A673 (cell line): ENCODE measurements around the gene FBLN1. TPM values are rescaled to one million over a fixed set of nuclear protein-coding genes. Genes with fewer than 3 reads are reported as not detected.

Experiments
- BruUV-seq: library from RNA; stranded (reverse); fragments of 400-500 nt; replicated peaks from 2 replicates; lab custom pipeline; 2021; lab: Mats Ljungman, UMichigan
- CTCF ChIA-PET: fragments of 300-600 bp; sonication (Branson Sonifier 250); formaldehyde crosslinking; loops from one replicate; lab custom pipeline; 2022; ENCODE audit warnings: antibody characterized with exemption; lab: Charles Lee
- POLR2A ChIA-PET: fragments of 300-600 bp; sonication (Branson Sonifier 250); formaldehyde crosslinking; loops from one replicate; lab custom pipeline; 2022; ENCODE audit warnings: antibody characterized with exemption; ENCODE audit not compliant: low non-redundant PET; lab: Charles Lee
- DNase-seq: peaks from one replicate; pipeline ENCODE4 v3.0.0-alpha.2; 2015; ENCODE audit warnings: low spot score
- H3K27ac ChIP-seq: fragments of 200-600 bp; sonication (generic); 2 replicates; pipeline ENCODE4 v1.5.1; 2016; ENCODE audit warnings: mixed run types, low read depth, mild to moderate bottlenecking, mixed read lengths, antibody characterized with exemption, low read length; ENCODE audit not compliant: poor library complexity, severe bottlenecking
- H3K27me3 ChIP-seq: fragments of 200-600 bp; sonication (generic); replicated peaks from 2 replicates; pipeline ENCODE4 v1.6.1; 2017; ENCODE audit warnings: mixed run types, low read depth, mild to moderate bottlenecking, mixed read lengths, antibody characterized with exemption, low read length; ENCODE audit not compliant: insufficient read depth, poor library complexity
- H3K36me3 ChIP-seq: fragments of 200-600 bp; sonication (generic); 2 replicates; pipeline ENCODE4 v1.6.1; 2016; ENCODE audit warnings: mixed run types, mild to moderate bottlenecking, mixed read lengths, antibody characterized with exemption, low read length; ENCODE audit not compliant: insufficient read depth, poor library complexity, severe bottlenecking
- H3K4me1 ChIP-seq: fragments of 200-600 bp; sonication (generic); 2 replicates; pipeline ENCODE4 v1.6.1; 2017; ENCODE audit warnings: mixed run types, mild to moderate bottlenecking, mixed read lengths, antibody characterized with exemption, low read length; ENCODE audit not compliant: insufficient read depth, poor library complexity, severe bottlenecking
- H3K4me3 ChIP-seq: fragments of 200-600 bp; sonication (generic); 2 replicates; pipeline ENCODE4 v1.5.1; 2016; ENCODE audit warnings: low read depth, mixed run types, mild to moderate bottlenecking, mixed read lengths, low read length; ENCODE audit not compliant: poor library complexity, severe bottlenecking
- H3K9me3 ChIP-seq: fragments of 200-600 bp; sonication (generic); 2 replicates; pipeline ENCODE4 v1.6.1; 2016; ENCODE audit warnings: mixed run types, low read depth, mild to moderate bottlenecking, mixed read lengths, antibody characterized with exemption, low read length; ENCODE audit not compliant: poor library complexity, severe bottlenecking
- CTCF ChIP-seq: fragments of 300-800, 200-600 bp; sonication (generic); conservative IDR thresholded peaks from 2 replicates; pipeline ENCODE4 v1.5.1; 2017; ENCODE audit warnings: low read depth, mild to moderate bottlenecking, antibody characterized with exemption, low read length, moderate library complexity, mixed read lengths
- EZH2 ChIP-seq: fragments of 200-600 bp; sonication (generic); IDR thresholded peaks from 2 replicates; pipeline ENCODE4 v1.6.1; 2017; ENCODE audit warnings: borderline replicate concordance, low read depth, mild to moderate bottlenecking, mixed read lengths, antibody characterized with exemption, low read length; ENCODE audit not compliant: poor library complexity, severe bottlenecking
- intact Hi-C: fragments of 100-400 bp; cut with micrococcal nuclease; formaldehyde crosslinking; loops from one replicate; pipeline ENCODE4 v1.10.0; 2022; ENCODE audit not compliant: unreplicated experiment
- total RNA-seq: library from RNA; stranded (reverse); gene quantifications from 2 replicates; pipeline ENCODE4 v1.2.3, GENCODE V29; 2021

The FBLN1 gene
- total RNA-seq, 1 experiment from 2014 or later: 96.4 TPM

- no TSS peak for BruUV-seq
Observed at GRCh38 chr22:45647532-45648225, 145.0 kb downstream of the FBLN1 start.

DNA sequence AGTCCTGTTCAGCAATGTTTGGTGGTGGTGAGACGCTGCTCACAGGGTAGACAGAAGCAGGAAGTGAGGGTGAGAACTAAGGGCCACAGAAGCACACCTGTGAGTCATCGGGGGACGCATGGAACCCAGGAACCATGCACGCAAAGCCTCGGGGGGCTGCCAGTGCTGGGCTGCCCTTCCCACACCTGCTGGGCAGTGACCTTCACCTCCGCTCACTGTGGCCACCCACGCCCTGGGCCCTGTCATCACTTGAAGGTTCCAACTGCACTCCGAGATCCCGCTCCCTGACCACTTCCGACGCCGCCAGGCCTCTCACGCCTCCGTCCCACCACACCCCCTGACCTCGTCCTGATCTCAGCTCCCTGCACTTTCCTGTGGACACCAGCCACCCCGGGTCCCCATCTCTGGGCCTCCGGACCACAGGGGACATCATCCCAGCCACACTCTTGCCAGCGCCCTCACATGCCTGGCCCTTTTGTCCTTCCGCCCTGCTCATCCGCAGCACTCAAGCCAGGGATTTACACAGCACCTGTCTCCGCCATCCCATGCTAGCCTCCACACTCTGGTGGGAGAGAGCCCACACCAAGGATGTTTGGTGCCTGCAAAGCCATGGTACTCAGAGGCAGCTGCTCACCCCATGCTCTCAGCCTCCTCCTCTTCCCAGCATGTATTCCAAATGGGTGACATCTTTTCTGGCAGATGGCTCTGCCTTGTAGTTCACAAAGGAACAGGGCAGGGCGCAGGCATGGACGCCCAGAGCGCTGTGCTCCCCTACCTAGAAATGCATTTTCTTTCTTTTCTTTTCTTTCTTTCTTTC lies 145.8 kb downstream of the FBLN1 start:
- intact Hi-C loops: loop anchor here (5.0 kb wide), 1 partner anchor 214 kb away; no protein-coding TSS in a partner anchor
- Histone ChIP-seq H3K27me3 (no peaks in the 10 kb centered on the region), H3K36me3 (no peaks in the 10 kb centered on the region), H3K27ac (no peak overlapping the region), H3K4me1 (peaks cover 3% of the 10 kb centered on the region), H3K9me3 (no peaks in the 10 kb centered on the region), H3K4me3 (no peak overlapping the region)
- TF ChIP-seq EZH2: no peak
- TF ChIP-seq CTCF: no peak
- ChIA-PET CTCF (no interaction called here), POLR2A (no interaction called here)
- no peak for DNase-seq
- no TSS peak for BruUV-seq

More at GRCh38 chr22:45647532-45648225, 145.0 kb downstream of the FBLN1 start:
- ChIA-PET POLR2A (no interaction called here), CTCF (no interaction called here)
- Histone ChIP-seq H3K4me3 (no peak overlapping the region), H3K36me3 (no peaks in the 10 kb centered on the region), H3K27ac (no peak overlapping the region), H3K27me3 (no peaks in the 10 kb centered on the region), H3K9me3 (no peaks in the 10 kb centered on the region), H3K4me1 (peaks cover 3% of the 10 kb centered on the region)
- intact Hi-C loops: loop anchor here (5.0 kb wide), 1 partner anchor 215 kb away; no protein-coding TSS in a partner anchor
- TF ChIP-seq CTCF (no peak), EZH2 (no peak)
- DNase-seq: no peak

DNA sequence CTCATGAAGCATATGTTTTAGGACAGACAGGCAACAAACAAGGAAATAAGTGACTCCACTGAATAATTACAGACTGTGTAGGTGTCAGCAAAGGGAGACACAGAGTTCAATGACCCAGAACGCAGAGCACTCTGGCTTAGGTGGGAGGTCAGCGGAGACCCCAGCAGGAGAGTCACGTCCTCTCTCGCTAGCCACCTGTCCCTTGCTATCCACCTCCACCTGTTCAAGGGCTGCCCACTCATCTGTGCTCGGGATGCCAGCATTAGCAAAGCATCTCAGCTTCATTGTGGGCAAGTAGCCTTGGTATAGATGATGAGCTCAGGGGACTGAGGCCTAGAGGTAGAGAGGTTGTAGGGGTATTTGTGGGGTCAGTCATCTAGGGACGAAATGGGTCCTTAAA lies 147.1 kb downstream of the FBLN1 start:
- TF ChIP-seq CTCF (no peak), EZH2 (no peak)
- H3K36me3 ChIP-seq: no peaks in the 10 kb centered on the region
- H3K27ac ChIP-seq: no peak overlapping the region
- no TSS peak for BruUV-seq
- H3K4me3 ChIP-seq: no peak overlapping the region
- H3K27me3 ChIP-seq: no peaks in the 10 kb centered on the region
- POLR2A ChIA-PET: interaction anchor here (0.6 kb wide), 1 partner anchor 142 kb away, joined by 3 read pairs; no protein-coding TSS in a partner anchor
- DNase-seq: no peak
- CTCF ChIA-PET: interaction anchor here (0.6 kb wide), 1 partner anchor 1249 kb away, joined by 3 read pairs; no protein-coding TSS in a partner anchor
- no peaks in the 10 kb centered on the region for H3K9me3 ChIP-seq
- H3K4me1 ChIP-seq: peaks cover 3% of the 10 kb centered on the region
- intact Hi-C loops: loop anchor here (5.0 kb wide), 1 partner anchor 212 kb away; no protein-coding TSS in a partner anchor
